GM23248 (cell line): ENCODE data around the gene HBS1L. TPM values are rescaled to one million over a fixed set of nuclear protein-coding genes. Genes with fewer than 3 reads are reported as not detected.

Experiments
- DNase-seq: peaks from one replicate; pipeline ENCODE4 v3.0.0-alpha.2; 2015
- H2AFZ ChIP-seq: fragments of 200-600 bp; sonication (generic); 2 replicates; pipeline ENCODE4 v1.6.1; 2016; ENCODE audit warnings: antibody characterized with exemption
- H3F3A ChIP-seq: fragments of 200-600 bp; sonication (generic); 2 replicates; pipeline ENCODE4 v1.6.1; 2016; ENCODE audit warnings: mild to moderate bottlenecking, antibody characterized with exemption, mixed run types; ENCODE audit not compliant: insufficient read depth
- H3K27ac ChIP-seq: fragments of 200-600 bp; sonication (generic); 2 replicates; pipeline ENCODE4 v1.5.1; 2016; ENCODE audit warnings: mild to moderate bottlenecking
- H3K27me3 ChIP-seq: fragments of 200-600 bp; sonication (generic); replicated peaks from 2 replicates; pipeline ENCODE4 v1.6.1; 2016; ENCODE audit warnings: mild to moderate bottlenecking; ENCODE audit not compliant: insufficient read depth
- H3K36me3 ChIP-seq: fragments of 200-600 bp; sonication (generic); 2 replicates; pipeline ENCODE4 v1.6.1; 2016; ENCODE audit warnings: low read depth, mild to moderate bottlenecking
- H3K4me1 ChIP-seq: fragments of 200-600 bp; sonication (generic); 2 replicates; pipeline ENCODE4 v1.6.1; 2016; ENCODE audit warnings: mild to moderate bottlenecking; ENCODE audit not compliant: insufficient read depth
- H3K4me2 ChIP-seq: fragments of 200-600 bp; sonication (generic); one replicate; pipeline ENCODE4 v1.6.1; 2016; ENCODE audit warnings: mild to moderate bottlenecking; ENCODE audit not compliant: unreplicated experiment
- H3K4me3 ChIP-seq: fragments of 200-600 bp; sonication (generic); 2 replicates; pipeline ENCODE4 v1.5.1; 2016; ENCODE audit warnings: mild to moderate bottlenecking
- H3K79me2 ChIP-seq: fragments of 200-600 bp; sonication (generic); 2 replicates; pipeline ENCODE4 v1.6.1; 2016; ENCODE audit warnings: mild to moderate bottlenecking; ENCODE audit not compliant: insufficient read depth
- H3K9ac ChIP-seq: fragments of 200-600 bp; sonication (generic); 2 replicates; pipeline ENCODE4 v1.6.1; 2016; ENCODE audit warnings: mild to moderate bottlenecking
- H3K9me2 ChIP-seq: fragments of 200-600 bp; sonication (generic); 2 replicates; pipeline ENCODE4 v1.6.1; 2016; ENCODE audit warnings: mixed run types, mild to moderate bottlenecking, moderate library complexity; ENCODE audit not compliant: insufficient read depth
- H3K9me3 ChIP-seq: fragments of 200-600 bp; sonication (generic); one replicate; pipeline ENCODE4 v1.6.1; 2017; ENCODE audit warnings: low read depth
- H4K20me1 ChIP-seq: fragments of 200-600 bp; sonication (generic); 2 replicates; pipeline ENCODE4 v1.6.0; 2016; ENCODE audit not compliant: insufficient read depth
- EZH2 ChIP-seq: fragments of 200-600 bp; sonication (generic); IDR thresholded peaks from 2 replicates; pipeline ENCODE4 v1.6.1; 2018; ENCODE audit warnings: antibody characterized with exemption, mild to moderate bottlenecking; ENCODE audit not compliant: insufficient read depth, poor library complexity, severe bottlenecking
- EZH2phosphoT487 ChIP-seq: fragments of 200-600 bp; sonication (generic); IDR thresholded peaks from 2 replicates; pipeline ENCODE4 v1.6.1; 2018; ENCODE audit warnings: antibody characterized with exemption, moderate library complexity, mild to moderate bottlenecking, low read depth; ENCODE audit not compliant: insufficient read depth
- WGBS, 2 experiments: methylation state at CpG; one replicate each; pipeline ENCODE4 v1.1.6; 2015 to 2017; ENCODE audit warnings: low lambda C conversion rate in 2 of 2, low coverage in 1 of 2; ENCODE audit errors: missing lambda C conversion rate in 2 of 2; 5-methylcytosine and 5-hydroxymethylcytosine counted together
- in situ Hi-C: fragments of 300-500 bp; cut with MboI; formaldehyde crosslinking; loops from 2 replicates; pipeline ENCODE4 v1.15.0; 2020
- polyA plus RNA-seq: library from polyadenylated mRNA; unstranded; fragments of >200 nt; fragmentation: Nextera tagmentation; extraction: Ambion mirVana; gene quantifications from 2 replicates; pipeline ENCODE4 v1.2.1, GENCODE V29; 2016
- total RNA-seq: library from RNA; depleted of rRNA; stranded (reverse); fragments of >200 nt; shearing (Covaris generic); gene quantifications from 2 replicates; pipeline ENCODE4 v1.2.3, GENCODE V29; 2014; rRNA removed

HBS1L gene
- total RNA-seq (83.1 and 124 TPM in 2 replicates), polyA plus RNA-seq (83.9 and 85.0 TPM in 2 replicates)

DNA sequence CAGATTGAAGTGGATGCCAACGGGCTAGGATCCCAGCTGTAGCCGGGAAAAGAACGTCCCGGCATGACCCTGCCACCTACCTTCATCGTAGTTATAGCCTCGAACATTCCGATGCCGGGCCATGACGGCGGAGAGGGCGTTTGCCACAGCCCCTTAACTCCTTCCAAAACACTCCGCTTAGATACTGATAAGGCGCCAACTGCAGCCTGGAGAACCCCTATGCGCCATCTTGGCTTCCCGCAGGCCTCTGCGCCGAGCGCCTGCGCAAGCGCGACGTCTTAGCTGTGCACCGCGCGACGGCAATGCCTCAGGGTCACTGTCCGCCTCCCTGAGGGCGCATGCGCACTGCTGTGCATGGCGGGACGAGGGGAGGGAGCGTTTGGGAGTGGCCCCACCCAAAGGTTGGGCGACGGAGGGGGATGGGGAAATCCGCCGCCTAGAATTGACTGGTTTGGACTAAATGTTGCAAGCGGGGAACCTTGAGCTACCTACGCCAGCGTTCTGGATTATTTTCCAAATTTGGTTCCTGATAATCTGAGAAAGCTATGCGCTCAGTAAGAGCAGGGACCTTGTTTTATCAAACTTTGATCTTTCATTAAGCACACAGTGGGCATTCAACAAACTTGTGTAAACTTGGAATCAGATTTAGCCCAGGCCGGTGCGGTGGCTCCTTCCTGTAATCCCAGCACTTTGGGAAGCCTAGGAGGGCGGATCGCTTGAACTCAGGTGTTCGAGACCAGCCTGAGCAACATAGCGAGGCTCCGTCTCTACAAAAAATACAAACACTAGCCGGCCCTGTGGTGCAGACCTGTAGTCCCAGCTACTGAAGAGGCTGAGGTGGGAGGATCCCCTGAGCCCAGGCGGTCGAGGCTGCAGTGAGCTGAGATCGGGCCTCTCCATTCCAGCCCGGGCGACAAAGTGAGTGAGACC, at the start of gene HBS1L:
TSS of gene HBS1L (minus strand) at position 254 of the 930 bp plus-strand sequence. CDS start at position 123, 131 bp downstream.
- peak within 1 kb of the TSS; percentile 76 for H3K27ac ChIP-seq
- 16 to 17% methylated on average over 53 of the region's 53 CpGs for WGBS, 2 experiments

DNA sequence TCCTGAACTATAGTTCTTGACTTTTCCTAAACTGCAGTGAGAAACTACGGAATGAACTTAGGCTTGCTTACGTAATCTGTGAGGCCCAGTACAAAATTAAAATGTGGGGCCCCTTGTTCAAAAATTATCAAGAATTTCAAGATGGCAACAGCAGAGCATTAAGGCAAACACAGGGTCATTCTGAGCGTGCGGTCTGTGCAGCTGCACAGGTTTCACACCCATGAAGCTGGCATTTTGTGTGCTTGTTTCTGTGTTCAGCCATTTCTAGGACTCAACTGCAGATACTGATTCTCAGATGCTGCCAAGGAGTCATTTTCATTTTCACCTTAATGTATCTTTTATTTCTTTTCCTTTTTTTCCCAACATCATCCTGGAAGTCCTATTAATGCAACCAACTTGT, 49.6 kb upstream of the HBS1L start:
- Histone ChIP-seq H3K36me3 (no peaks in the 10 kb centered on the region), H3K4me2 (no peak overlapping the region), H2AFZ (no peak overlapping the region), H3K79me2 (no peaks in the 10 kb centered on the region), H3K9me3 (no peaks in the 10 kb centered on the region), H3K9me2 (no peaks in the 10 kb centered on the region), H4K20me1 (no peaks in the 10 kb centered on the region), H3K4me1 (no peaks in the 10 kb centered on the region), H3K27me3 (peaks cover 46% of the 10 kb centered on the region), H3K4me3 (no peak overlapping the region), H3K9ac (no peak overlapping the region), H3K27ac (no peak overlapping the region), H3F3A (no peaks in the 10 kb centered on the region)
- in situ Hi-C loops = no loop called here
- DNase-seq = no peak
- WGBS, 2 experiments = 63 to 69% methylated on average over 4 of the region's 4 CpGs
- TF ChIP-seq EZH2 = no peak
- TF ChIP-seq EZH2phosphoT487 = no peak

More for the DNA sequence above, at the start of gene HBS1L:
- Histone ChIP-seq H3K36me3 (0 out of 2 replicates have a peak, but pooled peaks cover 3% of the 10 kb centered on the region), H2AFZ (peak within 1 kb of the TSS; percentile 100), H3K4me2 (peak within 1 kb of the TSS; percentile 96), H3K9ac (peak within 1 kb of the TSS; percentile 97), H3K27me3 (no peaks in the 10 kb centered on the region), H3K9me2 (no peaks in the 10 kb centered on the region), H4K20me1 (no peaks in the 10 kb centered on the region), H3K9me3 (no peaks in the 10 kb centered on the region), H3K4me3 (peak within 1 kb of the TSS; percentile 98), H3F3A (no peaks in the 10 kb centered on the region), H3K79me2 (peaks cover 48% of the 10 kb centered on the region), H3K4me1 (peaks cover 6% of the 10 kb centered on the region; the same call in 1 of the 2 replicates)
- in situ Hi-C loops = no loop called here
- TF ChIP-seq EZH2 (no peak), EZH2phosphoT487 (no peak)
- DNase-seq = peak; percentile 99

DNA sequence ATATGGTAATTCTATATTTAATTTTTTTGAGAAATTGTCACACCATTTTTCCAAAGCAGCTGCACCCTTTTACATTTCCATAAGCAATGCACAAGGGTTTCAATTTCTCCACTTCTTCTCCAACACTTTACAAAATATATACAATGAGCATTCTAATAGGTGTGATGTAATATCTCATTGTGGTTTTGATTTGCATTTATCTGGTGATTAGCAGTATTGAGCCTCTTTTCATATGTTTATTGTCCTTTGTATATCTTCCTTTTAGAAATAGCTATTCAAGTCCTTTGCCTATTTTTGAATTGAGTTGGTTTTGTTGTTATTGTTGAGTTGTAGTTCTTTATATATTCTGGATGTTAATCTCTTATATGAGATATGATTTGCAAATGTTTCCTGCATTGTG, 47.6 kb upstream of the HBS1L start:
- in situ Hi-C loops = no loop called here

DNA sequence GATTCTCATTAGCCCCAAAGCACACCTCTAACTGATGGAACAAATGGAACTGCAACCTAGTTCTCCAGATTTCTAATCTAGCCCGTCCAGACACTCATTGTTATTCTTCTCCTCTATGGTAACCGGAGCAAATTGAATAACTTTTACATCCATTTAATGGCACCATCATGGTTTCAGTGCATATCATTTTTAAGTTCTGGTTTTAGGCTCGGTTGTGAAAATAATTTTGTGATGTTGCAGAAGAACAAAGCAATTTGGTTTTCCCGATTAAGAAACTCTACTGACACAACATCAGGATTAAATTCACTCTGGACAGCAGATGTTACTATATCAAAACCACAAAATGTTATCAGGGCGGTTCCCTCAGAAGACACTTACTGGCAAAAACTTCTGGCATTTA, 42.5 kb upstream of the HBS1L start:
- WGBS, 2 experiments = 2 to 5% methylated on average over 5 of the region's 5 CpGs

More for the DNA sequence above, 47.6 kb upstream of the HBS1L start:
- Histone ChIP-seq H3K9me3 (no peaks in the 10 kb centered on the region), H3K4me2 (no peak overlapping the region), H3K36me3 (no peaks in the 10 kb centered on the region), H3F3A (no peaks in the 10 kb centered on the region), H3K4me3 (no peak overlapping the region), H3K9me2 (no peaks in the 10 kb centered on the region), H3K4me1 (no peaks in the 10 kb centered on the region), H3K27me3 (peaks cover 46% of the 10 kb centered on the region), H2AFZ (no peak overlapping the region), H3K27ac (no peak overlapping the region), H3K79me2 (no peaks in the 10 kb centered on the region), H3K9ac (no peak overlapping the region), H4K20me1 (no peaks in the 10 kb centered on the region)
- no peak for TF ChIP-seq EZH2phosphoT487
- TF ChIP-seq EZH2 = no peak
- DNase-seq = no peak

More for the DNA sequence above, 42.5 kb upstream of the HBS1L start:
- H3K9me2 ChIP-seq = no peaks in the 10 kb centered on the region
- H3K27ac ChIP-seq = no peak overlapping the region
- H2AFZ ChIP-seq = no peak overlapping the region
- no peak for DNase-seq
- H3F3A ChIP-seq = no peaks in the 10 kb centered on the region
- H3K79me2 ChIP-seq = no peaks in the 10 kb centered on the region
- no peak for TF ChIP-seq EZH2
- TF ChIP-seq EZH2phosphoT487 = no peak
- peaks cover 3% of the 10 kb centered on the region; the same call in 1 of the 2 replicates for H3K4me1 ChIP-seq
- no peak overlapping the region for H3K4me2 ChIP-seq
- peaks cover 30% of the 10 kb centered on the region for H3K27me3 ChIP-seq
- H3K4me3 ChIP-seq = no peak overlapping the region
- no peaks in the 10 kb centered on the region for H3K9me3 ChIP-seq
- in situ Hi-C loops = no loop called here
- no peaks in the 10 kb centered on the region for H3K36me3 ChIP-seq
- no peaks in the 10 kb centered on the region for H4K20me1 ChIP-seq
- no peak overlapping the region for H3K9ac ChIP-seq
